ENCODE measurements around the gene C5orf46. TPM values are rescaled to one million over a fixed set of nuclear protein-coding genes. Genes with fewer than 3 reads are reported as not detected.

The C5orf46 gene
- total and polyA plus RNA-seq, 2 donors (not counting 1 experiment from before 2014, with no cell fraction given): not detected

DNA sequence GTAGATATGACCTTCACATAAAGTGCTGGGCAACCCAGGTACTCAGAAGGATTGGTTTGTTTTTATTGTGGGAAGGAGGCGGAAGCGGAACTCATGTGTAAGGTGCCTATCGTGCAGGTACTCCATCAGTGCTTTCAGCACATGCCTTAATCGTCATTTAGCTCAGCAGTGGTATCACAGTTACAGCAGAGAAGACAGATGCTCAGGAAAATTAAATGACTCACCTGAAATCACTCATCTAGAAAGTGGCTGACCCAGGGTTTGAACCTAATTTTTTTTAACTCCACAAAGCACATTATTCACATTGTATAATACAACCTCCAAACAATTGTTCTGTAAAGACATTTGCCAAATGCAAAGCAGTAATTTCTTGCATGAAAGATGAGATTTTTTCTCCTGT is 2.2 kb downstream of the C5orf46 start:
- Histone ChIP-seq H3K36me3 (replicated peaks in 1 of 2; ENCODE audit: control extremely low read depth in 1 of 2, control insufficient read depth in 1 of 2, extremely low read depth in 1 of 2, insufficient read depth in 2 of 2, low read length in 1 of 2) (no peaks in the 10 kb centered on the region), H3K4me1 (ENCODE audit: control insufficient read depth in 2 of 2, insufficient read depth in 2 of 2, low read length in 2 of 2) (no peaks in the 10 kb centered on the region), H3K27ac (ENCODE audit: low read length in 2 of 2) (no peak overlapping the region), H3K4me2 (replicated peaks; ENCODE audit: low read depth, low read length, poor library complexity, severe bottlenecking) (no peak overlapping the region), H3K4me3 (ENCODE audit: control extremely low read depth in 1 of 5, extremely low read depth in 1 of 5, insufficient read depth in 1 of 5, low read depth in 2 of 5, low read length in 4 of 5) (no peak overlapping the region), H3K27me3 (replicated peaks in 1 of 4; ENCODE audit: control extremely low read depth in 1 of 4, control insufficient read depth in 3 of 4, insufficient read depth in 4 of 4, low read length in 3 of 4) (no peaks in the 10 kb centered on the region), H2AFZ (ENCODE audit: insufficient read depth, low read depth, low read length, poor library complexity, severe bottlenecking) (no peak overlapping the region), H3K9me3 (ENCODE audit: control extremely low read depth in 1 of 3, control insufficient read depth in 2 of 3, insufficient read depth in 1 of 3, low read length in 2 of 3) (no peaks in the 10 kb centered on the region), H3K79me2 (ENCODE audit: control insufficient read depth, insufficient read depth, low read length) (no peaks in the 10 kb centered on the region), H3K9ac (ENCODE audit: low read length) (no peak overlapping the region), H4K20me1 (ENCODE audit: control insufficient read depth, insufficient read depth, low read length, poor library complexity, severe bottlenecking) (no peaks in the 10 kb centered on the region)
- Mint-ChIP-seq H3K27ac (no peak overlapping the region), H3K27me3 (no peaks in the 10 kb centered on the region), H3K4me3 (no peak overlapping the region), H3K9me3 (ENCODE audit: insufficient read depth) (no peaks in the 10 kb centered on the region), H3K4me1 (no peaks in the 10 kb centered on the region)
- no peak for ATAC-seq (ENCODE audit: low read depth)
- intact Hi-C loops (cut with micrococcal nuclease): no loop called here
- ChIA-PET POLR2A (no interaction called here), CTCF (no interaction called here)
- 97% methylated on average over 4 of the region's 4 CpGs for WGBS (ENCODE audit: insufficient coverage)
- TF ChIP-seq EZH2 (IDR thresholded peaks at IDR 0.05; ENCODE audit: borderline replicate concordance, insufficient read depth, low read depth, low read length, poor library complexity, severe bottlenecking) (no peak), CTCF (IDR thresholded peaks at IDR 0.05) (no peak)
- DNase-seq: no peak

DNA sequence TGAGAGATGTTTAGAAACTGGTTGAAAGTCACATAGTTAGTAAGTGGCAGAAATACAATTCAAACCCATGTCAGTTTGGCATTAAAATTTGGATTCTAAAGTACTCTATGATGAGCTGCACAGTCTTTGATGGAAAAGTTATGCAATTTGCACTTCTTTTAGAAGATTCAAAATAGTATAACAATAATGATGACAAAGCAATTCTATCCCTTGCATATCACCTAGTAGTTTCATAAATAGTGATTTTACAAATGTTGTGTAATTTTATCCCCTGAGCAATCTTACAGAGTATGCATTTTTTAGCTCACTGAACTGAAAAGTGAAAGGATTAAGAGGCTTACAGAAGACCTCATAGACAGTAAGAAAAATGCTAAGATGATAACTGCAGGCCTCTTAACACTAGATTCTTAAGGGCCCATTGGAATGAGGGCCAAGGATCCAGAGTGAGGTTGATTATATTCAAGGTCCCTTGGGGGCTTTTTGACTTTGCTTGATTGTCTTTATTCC is 3.7 kb downstream of the C5orf46 start:
- Mint-ChIP-seq H3K27ac (no peak overlapping the region), H3K4me3 (no peak overlapping the region), H3K4me1 (no peaks in the 10 kb centered on the region), H3K27me3 (peaks cover 4% of the 10 kb centered on the region), H3K9me3 (ENCODE audit: insufficient read depth) (no peaks in the 10 kb centered on the region)
- Histone ChIP-seq H2AFZ (ENCODE audit: insufficient read depth, low read depth, low read length, poor library complexity, severe bottlenecking) (no peak overlapping the region), H3K4me2 (replicated peaks; ENCODE audit: low read depth, low read length, poor library complexity, severe bottlenecking) (no peak overlapping the region), H3K4me1 (ENCODE audit: control insufficient read depth in 2 of 2, insufficient read depth in 2 of 2, low read length in 2 of 2) (no peaks in the 10 kb centered on the region), H3K27me3 (replicated peaks in 1 of 4; ENCODE audit: control extremely low read depth in 1 of 4, control insufficient read depth in 3 of 4, insufficient read depth in 4 of 4, low read length in 3 of 4) (no peaks in the 10 kb centered on the region), H3K79me2 (ENCODE audit: control insufficient read depth, insufficient read depth, low read length) (no peaks in the 10 kb centered on the region), H4K20me1 (ENCODE audit: control insufficient read depth, insufficient read depth, low read length, poor library complexity, severe bottlenecking) (no peaks in the 10 kb centered on the region), H3K27ac (ENCODE audit: low read length in 2 of 2) (no peak overlapping the region), H3K9ac (ENCODE audit: low read length) (no peak overlapping the region), H3K36me3 (replicated peaks in 1 of 2; ENCODE audit: control extremely low read depth in 1 of 2, control insufficient read depth in 1 of 2, extremely low read depth in 1 of 2, insufficient read depth in 2 of 2, low read length in 1 of 2) (no peaks in the 10 kb centered on the region), H3K4me3 (ENCODE audit: control extremely low read depth in 1 of 5, extremely low read depth in 1 of 5, insufficient read depth in 1 of 5, low read depth in 2 of 5, low read length in 4 of 5) (no peak overlapping the region), H3K9me3 (ENCODE audit: control extremely low read depth in 1 of 3, control insufficient read depth in 2 of 3, insufficient read depth in 1 of 3, low read length in 2 of 3) (no peaks in the 10 kb centered on the region)
- intact Hi-C loops (cut with micrococcal nuclease): no loop called here
- DNase-seq (no peak), ATAC-seq (ENCODE audit: low read depth) (no peak)
- ChIA-PET POLR2A (no interaction called here), CTCF (no interaction called here)
- TF ChIP-seq EZH2 (IDR thresholded peaks at IDR 0.05; ENCODE audit: borderline replicate concordance, insufficient read depth, low read depth, low read length, poor library complexity, severe bottlenecking) (no peak), CTCF (IDR thresholded peaks at IDR 0.05) (no peak)

Measured in B cell (primary cell).